ENCODE data around the gene OR4D6.
"Not testable (repeated sequence)": the region's sequence is repeated elsewhere in the genome, so short reads cannot be mapped to it uniquely, and the experiment has no call there.

OR4D6 gene

DNA sequence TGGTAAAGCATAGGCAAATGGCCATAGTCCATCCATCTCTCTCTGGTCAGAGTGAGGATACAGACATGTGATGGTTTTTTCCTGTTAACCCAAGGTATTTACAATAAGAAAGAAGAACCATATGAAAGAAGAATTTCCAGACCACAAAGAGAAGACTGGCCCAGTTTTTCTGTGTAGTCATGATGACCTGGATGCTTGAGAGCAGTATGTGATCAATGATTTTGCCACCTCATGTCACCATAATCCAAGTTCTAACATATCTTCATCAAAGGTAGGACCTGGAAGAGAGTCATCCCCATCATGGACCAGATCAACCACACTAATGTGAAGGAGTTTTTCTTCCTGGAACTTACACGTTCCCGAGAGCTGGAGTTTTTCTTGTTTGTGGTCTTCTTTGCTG, at the start of gene OR4D6:
OR4D6 (plus strand) TSS at position 301 of the 400 bp plus-strand sequence; CDS start at position 301, 0 bp downstream.
- no peak for DNase-seq

DNA sequence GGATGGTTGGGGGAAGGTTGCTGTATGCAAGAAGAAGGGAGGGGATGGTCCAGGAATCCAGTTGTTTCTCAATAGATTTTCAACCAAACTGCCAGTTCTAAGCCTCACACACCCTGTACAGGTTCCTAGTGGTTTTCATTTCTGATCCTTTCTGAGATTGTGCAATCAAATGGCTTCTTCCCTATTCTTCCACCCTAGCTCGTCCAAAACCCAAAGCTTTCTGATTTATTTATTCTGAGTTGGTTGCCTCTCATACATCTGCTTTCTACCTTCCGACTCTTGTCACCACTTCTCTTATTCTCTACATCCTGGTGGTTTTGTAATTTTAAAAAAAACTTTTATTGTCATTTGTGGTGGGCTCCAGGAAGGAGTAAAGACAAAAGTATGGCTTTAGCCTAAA, 43.1 kb upstream of the OR4D6 start:
- no peak for DNase-seq

DNA sequence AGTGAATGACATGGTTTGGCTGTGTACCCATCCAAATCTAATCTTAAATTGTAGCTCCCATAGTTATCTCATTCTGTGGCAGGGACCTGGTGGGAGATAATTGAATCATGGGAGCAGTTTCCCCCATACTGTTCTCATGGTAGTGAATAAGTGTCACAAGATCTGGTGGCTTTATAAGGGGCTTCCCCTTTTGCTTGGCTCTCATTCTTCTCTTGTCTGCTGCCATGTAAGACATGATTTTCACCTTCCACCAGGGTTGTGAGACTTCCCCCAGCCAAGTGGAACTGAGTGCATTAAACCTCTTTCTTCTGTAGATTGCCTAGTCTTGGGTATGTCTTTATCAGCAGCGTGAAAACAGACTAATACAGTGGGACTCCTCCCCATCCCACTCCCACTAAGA, 41.6 kb upstream of the OR4D6 start:
- no peak for DNase-seq

DNA sequence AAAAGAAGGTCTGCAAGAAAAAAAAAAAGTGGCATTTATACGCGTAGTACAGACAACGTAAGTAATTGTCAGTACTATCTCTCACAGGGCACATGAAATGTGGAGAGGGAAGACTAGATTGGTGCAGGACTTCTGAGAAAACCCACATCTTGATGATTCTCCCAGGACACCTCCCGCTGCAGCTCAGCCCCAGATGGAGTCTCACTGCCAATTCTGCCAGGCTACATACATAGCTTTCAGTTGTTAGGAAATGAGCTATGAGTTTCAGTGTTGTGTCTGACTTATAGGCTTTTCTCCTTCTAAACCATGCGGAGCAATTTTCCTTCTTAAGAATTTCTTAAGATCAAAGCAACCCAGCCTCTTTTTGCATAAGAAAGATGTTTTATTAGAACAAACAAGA, 40.1 kb upstream of the OR4D6 start:
- DNase-seq, result no peak

DNA sequence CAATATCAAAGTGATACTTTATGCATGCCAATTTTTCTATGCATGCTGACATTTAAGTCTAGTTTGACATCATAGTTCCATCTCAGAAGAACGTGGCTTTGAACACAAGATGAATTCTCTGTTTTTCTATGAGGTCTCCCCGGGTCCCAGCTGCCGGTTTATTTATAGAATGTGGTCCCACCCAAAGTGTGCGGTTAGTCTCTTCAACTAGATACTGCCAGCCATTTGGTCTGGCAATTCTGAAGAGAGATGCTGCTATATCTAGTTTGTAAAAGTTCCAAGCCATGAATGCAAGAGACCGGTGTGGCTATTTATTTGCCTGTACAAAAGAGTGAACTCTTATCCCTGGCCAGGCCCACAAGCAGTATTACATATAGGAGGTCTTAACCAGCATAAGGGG, 39.7 kb upstream of the OR4D6 start:
- no peak for DNase-seq

DNA sequence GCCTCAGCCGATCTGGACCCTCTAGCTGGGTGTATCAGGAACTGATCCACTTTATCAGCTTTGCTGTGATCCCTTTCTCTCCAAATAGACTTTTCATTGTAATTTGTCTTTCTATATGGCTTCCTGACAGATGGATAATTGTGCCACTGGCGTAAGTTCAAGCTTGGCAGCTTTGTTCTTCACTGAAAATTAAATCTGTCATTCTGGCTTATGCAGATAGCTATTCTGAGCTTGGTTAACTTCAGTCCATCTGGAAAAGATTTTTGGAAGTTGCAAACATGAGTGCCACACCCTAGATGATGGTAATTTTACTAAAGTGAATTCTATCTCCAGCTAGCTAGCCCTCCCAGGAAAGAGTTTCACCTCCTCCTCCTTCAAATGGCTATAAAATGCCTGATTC, 38.6 kb upstream of the OR4D6 start:
- no peak for DNase-seq

DNA sequence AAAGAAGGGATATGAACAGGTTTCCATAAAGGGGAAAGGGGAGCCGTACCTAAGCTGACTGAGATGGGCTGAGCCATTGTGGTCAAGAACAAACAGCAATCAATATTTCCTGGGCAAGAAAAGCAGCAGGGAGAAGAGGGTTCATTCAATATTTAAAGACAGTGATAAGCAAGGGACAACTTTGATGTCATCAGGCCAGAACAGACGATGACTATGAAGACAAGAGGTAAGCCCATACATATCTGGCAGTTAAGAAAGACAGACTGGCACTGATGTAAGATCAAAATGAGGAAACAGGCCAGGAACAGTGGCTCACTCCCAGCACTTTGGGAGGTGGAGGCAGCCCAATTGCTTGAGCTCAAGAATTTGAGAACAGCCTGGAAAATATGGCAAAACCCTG, 32.9 kb upstream of the OR4D6 start:
- no peak for DNase-seq

DNA sequence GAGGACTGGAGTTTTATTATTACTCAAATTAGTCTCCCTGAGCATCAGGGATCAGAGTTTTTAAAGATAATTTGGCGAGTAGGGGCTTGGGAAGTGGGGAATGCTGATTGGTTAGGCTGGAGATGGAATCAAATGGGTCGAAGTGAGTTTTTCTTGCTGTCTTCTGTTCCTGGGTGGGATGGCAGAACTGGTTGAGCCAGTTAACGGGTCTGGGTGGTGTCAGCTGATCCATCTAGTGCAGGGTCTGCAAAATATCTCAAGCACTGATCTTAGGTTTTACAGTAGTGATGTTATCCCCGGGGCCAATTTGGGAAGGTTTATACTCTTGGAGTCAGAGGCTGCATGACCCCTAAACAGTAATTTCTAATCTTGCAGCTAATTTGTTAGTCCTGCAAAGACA, 31.6 kb upstream of the OR4D6 start:
- DNase-seq, result no peak

DNA sequence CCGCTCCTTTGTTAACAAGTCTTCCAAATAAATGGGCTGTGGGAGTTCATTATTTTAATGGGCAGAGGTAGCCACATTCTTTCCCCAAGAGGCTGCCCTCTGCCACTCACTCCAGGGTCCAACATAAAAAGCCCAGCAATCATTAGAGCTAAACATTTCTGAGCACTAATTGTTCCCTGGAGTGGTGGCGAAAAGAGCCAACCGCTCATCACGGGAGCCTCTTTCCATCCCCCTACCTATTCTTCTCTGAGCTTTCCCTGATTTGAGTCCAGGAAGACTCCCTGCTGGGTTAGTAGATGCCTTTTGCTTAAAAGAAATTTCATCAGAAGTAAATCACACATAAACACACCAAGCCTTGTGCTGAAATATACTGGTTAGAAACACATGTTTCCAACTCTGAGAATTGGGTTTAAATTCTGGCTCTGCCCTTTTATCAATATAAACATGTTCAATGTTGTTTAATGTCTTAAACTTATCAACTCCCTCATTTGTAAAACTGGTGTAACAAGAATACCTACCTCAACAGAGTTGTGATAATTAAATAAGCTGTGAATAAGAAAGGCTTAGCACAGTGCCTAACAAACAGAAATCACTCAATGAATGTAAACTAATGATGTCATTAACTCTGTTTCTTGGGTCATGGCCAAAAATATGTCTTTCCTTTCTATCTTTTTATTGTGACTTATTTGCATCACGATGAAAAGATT, 30.2 kb upstream of the OR4D6 start, which contains the start of gene OR5A2:
OR5A2 (minus strand) TSS at position 53 of the 707 bp plus-strand sequence. CDS start 3,460 bp downstream, outside the sequence.
- no peak for DNase-seq

DNA sequence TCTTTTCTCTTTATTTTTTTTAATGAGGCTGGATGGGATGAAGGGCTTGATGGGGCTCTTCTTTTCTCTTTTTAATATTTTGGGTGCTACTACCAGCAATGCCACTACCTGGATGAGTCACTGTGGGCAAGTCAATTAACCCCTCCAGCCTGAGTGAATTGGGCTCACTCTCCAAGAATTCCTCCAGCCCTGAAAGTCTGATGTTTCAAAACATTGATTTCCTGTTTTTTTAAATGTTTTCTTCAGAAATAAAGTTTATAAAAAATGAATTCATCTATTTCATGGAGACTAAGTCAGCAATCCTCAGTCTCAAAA, 29.7 kb upstream of the OR4D6 start:
- no peak for DNase-seq

DNA sequence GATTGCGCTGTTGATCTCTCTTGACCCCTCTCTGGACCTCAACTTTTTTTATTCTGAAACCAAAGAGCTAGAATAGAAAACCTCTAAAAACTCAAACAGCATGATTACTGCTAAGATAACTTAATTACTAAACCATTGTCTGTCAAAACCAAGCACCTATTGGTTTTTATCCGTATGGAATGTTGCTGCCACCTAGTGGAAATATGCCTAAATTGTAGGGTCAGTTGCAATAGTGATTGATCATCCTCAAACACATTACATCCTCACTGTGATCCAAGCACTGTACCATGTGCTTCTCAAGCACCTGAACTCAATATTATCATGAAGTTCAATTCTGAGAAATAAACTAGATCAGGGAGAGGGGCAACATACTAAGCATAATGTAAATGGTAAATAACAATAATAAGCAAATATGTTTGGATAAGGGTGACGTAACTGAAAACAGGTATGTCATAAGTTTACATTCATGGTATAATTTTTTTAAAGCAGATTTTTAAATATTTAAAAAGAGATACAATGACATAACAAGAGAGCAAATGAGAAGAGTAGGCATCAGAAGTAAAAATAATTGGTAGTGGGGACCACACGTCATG, 26.7 kb upstream of the OR4D6 start:
- DNase-seq, result peak; percentile 66

DNA sequence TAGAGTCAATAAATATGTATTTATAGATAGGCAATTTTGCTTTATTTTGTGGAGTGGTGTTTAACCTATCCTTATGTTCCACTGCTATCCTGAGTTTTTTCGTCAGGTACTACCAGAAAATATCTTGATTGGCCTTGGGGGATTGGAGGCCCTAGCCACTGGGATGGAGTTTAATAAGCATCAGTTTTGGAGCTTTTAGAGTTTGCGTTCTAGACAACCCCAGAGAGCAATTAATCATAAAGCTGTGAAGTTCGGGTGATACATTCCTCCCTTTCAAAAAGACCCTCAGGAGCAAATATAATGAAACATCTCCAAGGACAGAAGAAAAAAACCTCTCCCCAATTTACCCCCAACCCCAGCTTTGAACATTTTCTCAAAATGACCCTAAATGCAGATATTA, 20.6 kb upstream of the OR4D6 start, which contains the start of gene OR5A1:
OR5A1 (plus strand) TSS at position 301 of the 400 bp plus-strand sequence. CDS start 6,700 bp downstream, outside the sequence.
- DNase-seq, result no peak

DNA sequence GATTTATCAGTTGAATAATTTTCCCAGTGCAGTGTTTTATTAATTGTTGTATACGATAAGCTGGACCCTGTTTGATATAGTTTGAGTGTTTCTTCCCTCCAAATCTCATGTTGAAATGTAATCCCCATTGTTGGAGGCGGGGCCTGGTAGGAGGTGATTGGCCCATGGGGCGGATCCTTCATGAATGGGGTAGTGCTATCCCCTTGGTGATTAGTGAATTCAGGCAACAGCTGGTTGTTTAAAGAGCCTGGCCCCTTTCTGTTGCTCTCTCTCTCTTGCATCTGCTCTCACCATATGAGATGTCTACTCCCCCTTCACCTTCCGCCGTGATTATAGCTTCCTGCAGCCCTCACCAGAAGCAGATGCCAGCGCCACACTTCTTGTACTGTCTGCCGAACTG, 19.0 kb upstream of the OR4D6 start:
- DNase-seq, result no peak

DNA sequence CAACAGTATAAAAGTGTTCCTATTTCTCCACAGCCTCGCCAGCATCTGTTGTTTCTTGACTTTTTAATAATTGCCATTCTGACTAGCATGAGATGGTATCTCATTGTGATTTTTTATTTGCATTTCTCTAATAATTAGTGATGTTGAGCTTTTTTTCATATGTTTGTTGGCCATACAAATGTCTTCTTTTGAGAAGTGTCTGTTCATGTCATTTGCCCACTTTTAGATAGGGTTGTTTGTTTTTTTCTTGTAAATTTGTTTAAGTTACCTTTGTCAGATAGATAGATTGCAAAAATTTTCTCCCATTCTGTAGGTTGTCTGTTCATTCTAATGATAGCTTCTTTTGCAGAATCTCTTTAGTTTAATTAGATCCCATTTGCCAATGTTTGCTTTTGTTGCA, 11.1 kb upstream of the OR4D6 start:
- not testable (repeated sequence) for DNase-seq

DNA sequence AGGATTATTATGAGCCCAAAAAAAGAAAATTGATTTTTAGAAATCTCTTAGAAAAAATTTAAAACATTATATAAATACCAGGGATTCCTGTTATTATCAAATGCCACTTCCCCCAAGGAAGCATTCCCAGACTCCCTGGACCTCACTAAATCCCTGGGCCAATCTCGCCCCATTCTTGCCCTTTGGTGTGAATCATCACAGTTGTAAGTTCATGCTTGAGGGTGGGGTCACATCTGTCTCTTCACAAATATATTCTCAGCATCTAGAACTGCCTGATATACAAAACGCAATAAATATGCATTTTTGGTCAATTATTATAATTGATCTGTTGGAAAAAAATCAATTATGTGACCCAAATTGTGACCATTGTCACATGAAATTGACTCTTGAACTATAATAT, 8.3 kb upstream of the OR4D6 start:
- no peak for DNase-seq

DNA sequence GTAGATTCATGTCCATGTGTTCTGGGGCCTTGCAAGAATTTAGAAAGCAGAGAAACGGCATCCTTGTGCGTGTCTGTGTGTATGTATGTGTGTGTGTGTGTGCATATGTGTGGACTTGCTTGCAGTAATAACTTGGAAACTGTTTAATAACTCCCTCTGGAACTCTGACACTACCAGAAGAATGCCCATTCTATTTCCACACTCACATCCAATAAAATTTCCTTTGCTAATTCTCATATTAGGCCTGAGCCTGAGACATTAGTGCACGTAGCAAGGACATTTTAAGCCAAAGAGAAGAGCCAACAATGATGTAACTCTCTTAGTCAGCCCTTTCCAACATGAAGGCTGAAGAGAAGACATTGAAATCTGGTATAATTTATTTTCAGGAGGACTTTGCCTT, 3.2 kb downstream of the OR4D6 start:
- no peak for DNase-seq

DNA sequence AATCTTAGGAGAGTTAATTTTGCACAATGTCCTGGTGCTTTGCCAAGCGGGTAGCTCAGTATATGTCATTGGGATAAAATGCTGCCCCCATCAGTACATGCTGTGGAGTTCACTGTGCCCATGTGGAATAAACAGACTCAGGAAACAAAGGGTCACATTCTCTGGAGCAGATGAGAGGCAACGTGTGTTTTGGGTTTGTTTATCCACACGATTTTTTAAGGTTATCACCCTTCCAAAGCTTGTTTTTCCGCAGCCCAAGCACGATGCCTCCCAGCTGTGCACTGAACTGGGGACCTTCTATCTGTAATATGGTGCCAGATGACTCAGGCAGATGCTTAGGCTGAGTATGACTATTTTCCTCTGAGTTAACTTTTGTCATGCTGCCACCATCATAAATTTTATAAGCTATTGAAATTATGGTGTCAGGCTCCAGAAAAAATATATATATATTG, 6.5 kb downstream of the OR4D6 start:
- no peak for DNase-seq

DNA sequence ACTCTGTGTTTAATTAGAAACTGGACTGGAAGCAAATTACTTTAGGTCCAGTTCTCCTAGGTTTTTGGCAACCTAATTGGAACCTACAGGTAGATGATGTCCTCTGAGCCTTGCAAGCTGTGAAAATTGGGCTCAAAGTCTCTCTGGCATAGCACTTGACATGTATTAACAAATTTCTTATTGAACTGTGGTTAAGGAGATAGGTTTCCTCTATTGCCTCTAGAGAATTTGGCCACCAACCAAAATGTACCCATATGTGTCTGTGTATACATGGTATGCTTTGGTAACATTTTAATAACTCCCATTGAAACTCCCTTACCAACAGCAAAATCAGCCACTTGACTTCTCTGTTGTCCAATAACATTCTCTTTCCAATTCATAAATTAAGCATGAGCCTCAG, 16.3 kb downstream of the OR4D6 start, which contains the start of gene OR4D10:
OR4D10 (plus strand) TSS at position 301 of the 400 bp plus-strand sequence. CDS start 4,115 bp downstream, outside the sequence.
- DNase-seq, result no peak

DNA sequence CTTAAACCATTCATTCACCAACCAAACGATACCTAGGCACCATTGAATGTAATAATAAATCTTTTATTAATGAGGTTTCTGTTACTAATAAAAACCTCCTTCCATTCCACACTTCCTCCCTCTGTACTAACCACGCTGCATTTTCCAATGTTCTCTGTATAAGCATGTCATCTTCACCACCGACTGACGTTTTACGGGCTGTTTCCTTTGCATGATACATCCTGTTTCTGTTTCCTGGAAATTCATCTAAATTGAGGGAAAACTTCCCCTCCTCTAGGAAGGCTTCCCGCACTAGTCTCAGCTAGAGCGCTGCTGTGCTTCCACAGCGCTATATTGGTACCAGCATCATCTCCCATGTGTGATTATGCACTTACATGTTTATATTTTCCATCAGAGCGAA, 18.4 kb downstream of the OR4D6 start:
- DNase-seq, result no peak

DNA sequence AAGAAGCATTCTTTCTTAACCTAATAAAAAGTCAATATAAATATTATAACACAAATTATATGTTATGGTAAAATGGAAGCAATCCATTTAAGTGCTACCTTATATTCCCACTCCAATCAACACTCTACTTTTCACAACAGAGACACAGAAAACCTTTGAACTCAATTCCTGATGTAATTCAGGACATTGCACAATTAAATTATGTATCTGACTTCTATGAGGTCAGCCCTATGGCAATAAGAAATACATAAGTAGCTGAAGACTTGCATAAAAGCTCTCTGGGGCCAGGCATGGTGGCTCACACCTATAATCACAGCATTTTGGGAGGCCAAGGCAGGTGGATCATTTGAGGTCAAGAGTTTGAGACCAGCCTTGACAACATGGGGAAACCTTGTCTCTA, 23.1 kb downstream of the OR4D6 start:
- DNase-seq, result no peak

DNA sequence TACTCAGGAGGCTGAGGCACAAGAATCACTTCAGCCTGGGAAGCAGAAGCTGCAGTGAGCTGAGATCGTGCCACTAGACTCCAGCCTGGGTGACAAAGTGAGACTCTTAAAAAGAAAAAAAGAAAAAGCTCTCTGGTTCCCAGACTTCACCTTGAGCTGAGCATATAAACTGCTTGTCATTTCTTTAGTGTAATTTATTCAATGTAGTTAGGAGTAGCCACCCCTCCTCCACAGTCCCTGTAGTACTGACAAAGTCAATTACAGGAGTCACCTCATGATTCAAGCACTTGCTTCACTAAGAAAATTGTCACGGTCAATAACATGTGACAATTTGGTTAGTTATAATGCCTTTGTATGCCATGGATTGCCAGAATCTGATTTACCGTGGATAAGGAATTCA, 23.6 kb downstream of the OR4D6 start:
- DNase-seq, result no peak

DNA sequence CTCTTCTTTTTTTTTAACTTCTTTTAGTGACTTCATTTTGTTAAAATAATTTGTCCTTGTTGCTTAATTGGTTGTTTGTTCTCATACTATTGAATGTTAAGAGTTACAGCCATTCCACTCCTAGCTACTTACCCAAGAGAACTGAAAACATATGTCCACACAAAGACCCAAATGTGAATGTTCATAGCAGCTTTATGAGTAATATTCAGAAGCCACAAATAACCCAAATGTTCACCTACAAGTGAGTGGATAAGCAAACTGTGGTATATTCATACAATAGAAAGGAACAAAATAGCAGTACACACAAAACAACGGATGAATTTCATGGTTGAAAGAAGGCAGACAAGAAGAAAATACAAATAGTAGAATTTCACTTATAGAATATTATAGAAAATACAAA, 45.2 kb downstream of the OR4D6 start:
- no peak for DNase-seq

DNA sequence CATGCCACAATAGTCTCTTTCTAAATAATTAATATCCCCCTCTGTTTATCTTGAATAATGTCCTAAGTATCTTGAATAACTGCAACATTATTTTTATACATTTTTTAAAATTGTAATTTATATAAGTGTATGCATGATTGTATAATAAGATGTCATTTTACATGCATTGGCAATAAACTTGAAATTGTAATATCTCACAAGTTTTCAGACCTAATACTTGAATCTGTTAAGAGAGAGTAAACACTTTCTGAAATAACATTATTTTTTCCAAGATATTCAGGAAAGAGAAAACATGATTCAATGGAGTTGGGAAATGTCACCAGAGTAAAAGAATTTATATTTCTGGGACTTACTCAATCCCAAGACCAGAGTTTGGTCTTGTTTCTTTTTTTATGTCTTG, 46.5 kb downstream of the OR4D6 start, which contains the start of gene OR4D11:
OR4D11 (plus strand) TSS at position 301 of the 400 bp plus-strand sequence; CDS start at position 301, 0 bp downstream.
- DNase-seq, result no peak

All from CD4-positive, alpha-beta T cell treated with Interleukin-21 for 1 hour (primary cell).